ENCODE measurements around the gene SLC4A8.

Gene SLC4A8

DNA sequence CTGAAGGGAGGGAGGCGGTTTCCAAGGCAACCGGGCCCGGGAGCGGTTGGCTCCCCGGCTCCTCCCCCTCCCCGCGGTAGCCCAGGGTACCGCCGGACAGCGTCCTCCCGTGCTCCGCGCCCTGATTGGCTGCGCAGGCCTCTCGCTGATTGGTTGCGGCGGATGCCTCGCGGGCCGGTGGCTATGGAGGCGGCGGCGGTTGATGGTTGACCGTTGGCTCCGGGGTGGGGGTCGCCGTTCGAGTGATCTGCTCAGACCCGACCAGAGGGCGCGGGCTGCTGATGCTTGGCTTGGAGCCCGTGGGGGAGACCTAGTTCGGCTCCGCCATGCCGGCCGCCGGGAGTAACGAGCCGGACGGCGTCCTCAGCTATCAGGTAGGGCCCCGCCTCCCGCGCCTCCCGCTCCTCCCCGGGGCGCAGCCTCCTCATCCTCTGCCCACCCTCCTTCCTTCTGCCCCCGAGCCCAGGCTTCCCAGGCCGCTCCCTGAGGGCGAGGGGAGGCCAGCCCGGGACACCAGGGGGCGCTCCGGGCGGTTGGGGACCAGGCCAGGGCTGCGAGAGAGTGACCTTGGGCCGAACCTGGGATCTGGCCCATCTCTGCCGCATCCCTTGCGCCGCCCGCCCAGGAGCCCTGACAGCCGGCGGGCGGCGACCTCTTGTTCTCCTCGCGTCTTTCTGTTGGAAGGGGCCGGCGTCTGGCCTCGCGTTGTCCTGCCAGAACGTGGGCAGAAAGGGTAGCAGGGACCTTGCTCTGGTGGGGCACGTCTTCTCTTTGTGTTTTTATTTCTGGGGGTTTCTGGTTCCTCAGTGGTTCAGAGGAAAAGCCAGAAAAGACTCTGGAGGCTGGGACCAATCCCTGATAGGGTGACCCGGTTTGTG is at the start of gene SLC4A8:
SLC4A8 (plus strand) TSS at position 170 of the 878 bp plus-strand sequence; CDS start at position 327, 157 bp downstream.
- no peak for FAIRE-seq

GRCh38 chr12:51374856-51375255 is 49.8 kb upstream of the SLC4A8 start:
- FAIRE-seq, result no peak

- FAIRE-seq, result no peak
These were observed 47.3 kb upstream of the SLC4A8 start for GRCh38 chr12:51377099-51377984.

GRCh38 chr12:51378749-51379148 is 45.9 kb upstream of the SLC4A8 start:
- FAIRE-seq, result no peak

- no peak for FAIRE-seq
These were observed 45.1 kb upstream of the SLC4A8 start for GRCh38 chr12:51379571-51379970.

- FAIRE-seq, result no peak
These were observed 43.2 kb upstream of the SLC4A8 start for GRCh38 chr12:51381226-51382079.

- FAIRE-seq, result no peak
These were observed 42.5 kb upstream of the SLC4A8 start for GRCh38 chr12:51382173-51382572.

- no peak for FAIRE-seq
These were observed 41.2 kb upstream of the SLC4A8 start for GRCh38 chr12:51383269-51383905.

GRCh38 chr12:51386351-51386750 is 38.3 kb upstream of the SLC4A8 start:
- FAIRE-seq, result no peak

DNA sequence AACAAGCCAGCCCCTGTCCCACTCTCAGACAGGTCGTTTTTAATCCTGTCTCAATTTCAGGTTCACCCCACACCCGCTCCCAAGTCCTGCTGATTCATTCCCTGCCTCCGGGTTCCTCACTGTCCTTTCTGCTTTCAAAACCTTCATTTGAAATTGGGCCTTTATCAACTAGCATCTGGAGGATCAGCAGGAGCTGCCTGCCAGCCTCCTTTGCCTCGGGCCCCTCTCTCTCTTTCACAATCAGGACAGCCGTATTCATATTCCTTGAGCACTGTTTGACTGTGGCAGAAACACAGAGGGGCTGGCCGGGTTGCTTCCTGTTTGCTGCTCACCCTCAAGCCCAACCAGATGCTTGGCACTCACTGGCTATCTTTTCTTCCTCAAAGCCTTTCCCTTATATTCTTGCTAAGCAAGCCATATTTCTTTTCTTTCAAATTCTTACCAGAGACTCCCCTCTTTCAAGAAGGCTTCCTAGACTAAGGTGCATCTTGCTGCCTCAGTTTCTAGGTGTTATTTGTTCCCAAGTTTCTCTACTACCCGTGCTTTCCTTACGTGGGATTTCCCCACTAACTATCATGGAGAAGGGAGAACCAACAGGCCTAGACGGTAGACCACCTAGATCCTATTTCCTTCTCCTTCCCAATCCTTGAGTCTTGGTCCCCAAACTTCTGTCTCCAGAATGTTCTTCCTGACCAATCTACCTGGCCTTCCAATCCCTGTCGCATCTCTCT is 36.4 kb upstream of the SLC4A8 start:
- no peak for FAIRE-seq

DNA sequence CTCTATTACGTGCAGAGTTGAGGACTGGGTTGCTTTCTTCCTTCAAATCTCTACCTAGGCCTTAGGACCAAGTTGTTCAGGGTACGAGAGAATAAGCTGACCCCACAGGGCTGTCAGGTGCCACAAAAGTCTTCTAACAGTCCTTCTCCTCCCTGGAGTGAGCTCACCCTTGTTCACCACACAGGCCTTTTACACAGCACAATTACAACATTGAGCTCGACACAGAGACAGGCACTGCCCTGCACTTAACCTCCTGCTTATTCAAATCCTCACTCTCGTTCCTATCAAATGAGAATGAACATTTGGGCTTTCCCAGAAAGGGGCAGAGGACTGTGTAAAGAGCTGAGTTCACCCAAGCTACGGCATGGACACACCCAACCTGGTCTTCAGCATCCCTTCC is 35.8 kb upstream of the SLC4A8 start:
- no peak for FAIRE-seq

DNA sequence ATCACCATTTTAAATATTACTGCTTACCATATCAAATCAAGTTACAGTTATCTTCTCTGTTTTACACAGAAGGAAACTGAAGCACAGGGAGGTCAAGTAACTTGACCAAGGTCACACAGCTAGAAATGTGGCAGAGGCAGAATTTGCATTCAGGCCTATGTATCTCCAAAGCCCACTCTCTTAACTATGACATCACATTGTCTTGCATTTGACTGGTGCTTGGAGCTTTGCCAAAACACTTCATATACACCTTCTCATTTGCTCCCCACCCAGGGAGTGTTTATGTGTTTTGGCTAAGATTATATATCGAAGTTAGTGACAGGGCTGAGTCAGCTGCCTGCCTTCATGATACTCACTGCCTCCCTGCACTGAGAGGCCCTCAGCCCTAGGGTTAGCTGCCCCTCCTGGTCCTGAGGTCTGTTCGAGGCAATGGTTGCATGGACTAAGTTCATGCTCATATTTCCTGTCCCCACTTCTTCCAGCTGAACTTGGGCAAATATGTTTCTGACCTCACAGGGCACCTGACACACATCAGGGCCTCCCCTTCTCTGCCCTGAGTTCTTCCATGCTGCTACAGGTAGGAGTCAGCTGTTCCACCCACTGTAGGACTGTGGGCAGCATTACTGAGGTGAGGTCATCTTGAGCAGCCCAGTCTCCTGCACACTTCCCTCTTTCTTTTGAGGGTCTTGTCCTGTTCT is 35.2 kb upstream of the SLC4A8 start:
- no peak for FAIRE-seq

DNA sequence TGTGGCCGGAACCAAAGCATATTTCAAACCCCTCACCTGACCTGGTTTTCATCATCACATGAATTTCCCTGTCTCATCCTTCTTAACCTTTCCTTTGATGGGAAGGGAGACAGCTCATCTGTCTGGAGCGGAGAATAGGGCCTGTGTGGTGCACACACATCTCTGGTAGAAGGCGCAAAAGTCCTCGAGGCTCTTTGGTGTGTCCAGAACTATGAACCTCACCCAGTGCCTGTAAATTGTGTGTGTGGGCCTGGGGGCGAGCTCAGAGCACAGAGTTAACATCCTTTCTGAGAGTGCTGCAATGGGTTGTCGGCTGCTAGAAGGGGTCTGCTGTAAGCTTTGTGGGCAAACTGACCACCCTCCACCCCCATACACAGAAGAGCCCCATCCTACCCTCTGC is 34.2 kb upstream of the SLC4A8 start:
- no peak for FAIRE-seq

DNA sequence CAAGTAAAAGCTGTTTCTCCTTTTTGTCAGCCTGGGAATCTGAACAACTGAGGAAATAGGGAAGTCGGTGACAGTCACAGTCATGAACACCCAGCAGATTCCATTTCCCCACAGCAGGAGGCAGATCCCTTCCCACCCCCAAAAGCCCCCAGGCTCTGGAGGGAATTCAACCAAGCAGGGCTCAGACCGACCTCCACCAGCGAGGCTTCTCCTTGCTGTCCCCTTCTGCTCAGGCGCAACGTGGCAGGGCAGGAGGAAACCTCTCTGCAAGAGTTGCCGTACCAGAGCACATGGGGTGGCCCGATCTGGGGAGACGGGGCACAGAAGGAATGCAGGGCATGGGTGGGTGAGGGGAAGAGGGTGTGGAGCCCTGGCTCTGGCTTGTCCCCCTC is 33.7 kb upstream of the SLC4A8 start:
- FAIRE-seq, result no peak

GRCh38 chr12:51391283-51392123 is 33.1 kb upstream of the SLC4A8 start, which contains the start of gene GALNT6:
Gene GALNT6 (minus strand): TSS chr12:51391406. CDS start chr12:51379781, 11,625 bp downstream.
- no peak for FAIRE-seq

DNA sequence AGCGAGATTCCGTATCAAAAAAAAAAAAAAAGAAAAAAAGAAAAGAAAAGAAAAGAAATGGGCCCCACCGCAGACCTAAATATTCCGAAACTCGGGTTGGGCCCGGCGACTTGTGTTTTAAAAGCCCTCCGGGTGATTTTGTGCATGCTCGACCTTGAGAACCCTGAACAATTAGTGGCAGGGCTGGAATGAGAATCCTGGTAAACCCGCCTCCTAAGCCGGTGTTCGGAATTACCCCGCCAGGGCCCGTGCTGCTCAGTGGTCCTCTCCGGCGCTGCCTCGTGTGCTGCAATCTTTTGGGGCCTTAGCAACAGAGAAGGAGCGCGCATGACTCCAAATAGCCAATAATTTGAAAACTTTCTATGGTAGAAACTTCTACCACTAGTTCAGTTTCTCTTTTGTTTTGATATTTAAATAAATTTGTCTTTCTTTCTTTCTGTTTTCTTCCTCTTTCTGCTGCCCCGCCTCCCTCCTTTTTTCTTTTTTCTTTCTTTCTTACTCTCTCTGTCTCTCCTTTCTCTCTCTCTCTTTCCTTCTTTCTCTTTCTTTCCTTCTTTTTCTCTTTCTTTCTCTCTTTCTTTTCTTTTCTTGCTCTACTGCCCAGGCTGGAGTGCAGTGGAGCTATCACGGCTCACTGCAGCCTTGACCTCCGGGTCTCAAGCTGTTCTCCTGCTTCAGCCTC is 31.9 kb upstream of the SLC4A8 start:
- FAIRE-seq, result no peak

DNA sequence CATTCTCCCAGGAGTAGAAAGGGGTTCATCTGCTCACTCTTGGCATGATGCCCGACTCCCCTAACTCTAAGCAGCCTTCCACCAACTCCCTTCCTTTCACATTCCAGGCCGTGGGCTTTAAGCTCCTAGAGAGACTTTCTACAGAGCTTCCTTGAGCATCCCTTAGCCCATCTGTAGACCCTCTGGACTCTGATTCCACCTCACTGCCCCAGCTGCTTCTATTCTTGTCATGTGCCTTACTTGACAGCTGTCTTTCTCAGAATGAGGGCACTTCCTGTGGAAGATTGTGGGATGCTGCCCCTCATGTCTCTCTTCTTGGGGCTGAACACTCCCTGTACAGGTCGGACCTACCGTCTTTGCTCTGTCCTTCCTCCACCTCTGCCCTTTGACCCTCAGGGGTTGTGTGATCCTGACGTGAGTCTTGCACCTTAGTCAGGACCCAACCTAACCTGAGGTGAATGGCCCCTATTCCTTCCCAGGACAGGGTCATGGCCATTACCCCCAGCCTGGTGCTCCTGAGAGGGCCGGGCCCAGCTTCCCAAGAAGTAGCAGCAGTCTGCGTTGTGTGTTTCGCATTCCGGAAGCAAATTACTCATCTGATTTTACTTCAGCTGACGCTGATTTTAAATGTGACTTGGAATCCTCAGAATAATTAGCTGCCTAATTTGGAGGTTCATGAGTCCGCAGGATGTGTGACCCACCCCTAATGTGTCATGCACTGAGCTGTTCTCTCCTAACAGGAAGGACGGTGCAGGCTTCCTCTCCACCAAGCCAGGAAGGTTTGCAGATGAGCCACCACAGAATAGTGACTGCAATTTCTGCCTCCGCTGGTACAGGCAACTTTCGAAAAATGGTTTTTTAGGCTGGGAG is 30.7 kb upstream of the SLC4A8 start:
- FAIRE-seq, result no peak

Data from endometrium (tissue), 2 donors.